DND-41 (cell line): Measurements from ENCODE around the gene DNM2.
"Not testable (repeated sequence)": the region's sequence is repeated elsewhere in the genome, so short reads cannot be mapped to it uniquely, and the experiment has no call there.

Source experiments
- ATAC-seq: fragments of 200-7000 bp; cut with Tn5 transposase; 3 replicates; pipeline ENCODE4 v1.9.1; 2021; ENCODE audit warnings: low read depth; ENCODE audit not compliant: insufficient read depth
- DNase-seq: peaks from one replicate; pipeline ENCODE4 v3.0.0-alpha.2; 2020
- H2AFZ ChIP-seq: 2 replicates; pipeline ENCODE4 v1.6.0; 2012; ENCODE audit warnings: low read depth, low read length
- H3K27ac ChIP-seq: 2 replicates; pipeline ENCODE4 v1.5.1; 2012; ENCODE audit warnings: low read length, inconsistent platforms
- H3K27me3 ChIP-seq: fragments of 200-600 bp; sonication (generic); 2 replicates; pipeline ENCODE4 v1.6.0; 2012; ENCODE audit warnings: low read length, mild to moderate bottlenecking, inconsistent platforms; ENCODE audit not compliant: insufficient read depth, poor library complexity
- H3K36me3 ChIP-seq: 2 replicates; pipeline ENCODE4 v1.5.1; 2012; ENCODE audit warnings: low read length, inconsistent platforms; ENCODE audit not compliant: insufficient read depth
- H3K4me1 ChIP-seq: 2 replicates; pipeline ENCODE4 v1.5.1; 2012; ENCODE audit warnings: mild to moderate bottlenecking, low read length; ENCODE audit not compliant: insufficient read depth
- H3K4me2 ChIP-seq: 2 replicates; pipeline ENCODE4 v1.6.0; 2012; ENCODE audit warnings: mild to moderate bottlenecking, moderate library complexity, low read length, inconsistent platforms; ENCODE audit not compliant: insufficient read depth
- H3K4me3 ChIP-seq, 2 experiments: fragments of 200-600 bp in 1 of 2; shearing (Covaris generic) in 1 of 2; 2 replicates each; pipeline ENCODE4 v1.5.1; 2012 to 2016; ENCODE audit warnings: inconsistent platforms in 2 of 2, low read length in 2 of 2, mild to moderate bottlenecking in 2 of 2, low read depth in 1 of 2, moderate library complexity in 1 of 2
- H3K79me2 ChIP-seq: 2 replicates; pipeline ENCODE4 v1.6.0; 2012; ENCODE audit warnings: low read length, inconsistent platforms; ENCODE audit not compliant: insufficient read depth
- H3K9ac ChIP-seq: 2 replicates; pipeline ENCODE4 v1.6.0; 2012; ENCODE audit warnings: low read depth, mild to moderate bottlenecking, inconsistent platforms, low read length, moderate library complexity
- H3K9me3 ChIP-seq: 2 replicates; pipeline ENCODE4 v1.5.1; 2012; ENCODE audit warnings: low read length, moderate library complexity, mild to moderate bottlenecking, inconsistent platforms; ENCODE audit not compliant: insufficient read depth, severe bottlenecking
- H4K20me1 ChIP-seq: 2 replicates; pipeline ENCODE4 v1.6.0; 2012; ENCODE audit warnings: low read length; ENCODE audit not compliant: insufficient read depth
- CTCF ChIP-seq: IDR thresholded peaks from 2 replicates; pipeline ENCODE4 v1.5.1; 2012; ENCODE audit warnings: borderline replicate concordance, low read length, moderate library complexity, mild to moderate bottlenecking; ENCODE audit not compliant: poor library complexity, severe bottlenecking; ENCODE audit errors: extremely low read depth
- EZH2 ChIP-seq: IDR thresholded peaks from 3 replicates; pipeline ENCODE4 v1.6.1; 2012; ENCODE audit warnings: borderline replicate concordance, low read depth, mild to moderate bottlenecking, moderate library complexity, low read length, inconsistent platforms; ENCODE audit not compliant: severe bottlenecking

Gene DNM2

GRCh38 chr19:10876459-10877240 lies 158.8 kb downstream of the DNM2 start:
- Histone ChIP-seq H3K79me2 (peaks cover 96% of the 10 kb centered on the region), H2AFZ (no peak overlapping the region), H3K36me3 (peaks cover 19% of the 10 kb centered on the region), H4K20me1 (peaks cover 48% of the 10 kb centered on the region), H3K27ac (no peak overlapping the region; the same call in 1 of the 2 replicates), H3K4me3 (no peak overlapping the region), H3K9ac (no peak overlapping the region), H3K4me1 (peaks cover 25% of the 10 kb centered on the region), H3K4me2 (peak overlapping the region; percentile 7; the same call in 1 of the 2 replicates), H3K9me3 (no peaks in the 10 kb centered on the region), H3K27me3 (no peaks in the 10 kb centered on the region)
- DNase-seq (no peak), ATAC-seq (no peak)
- TF ChIP-seq EZH2 (no peak), CTCF (no peak)

- not testable (repeated sequence) for H3K4me3 ChIP-seq, ATAC-seq, DNase-seq, H3K4me2 ChIP-seq, H3K9ac ChIP-seq, H3K9me3 ChIP-seq, H2AFZ ChIP-seq, H3K27ac ChIP-seq, H3K27me3 ChIP-seq
- H4K20me1 ChIP-seq: peaks cover 53% of the 10 kb centered on the region
- H3K79me2 ChIP-seq: peaks cover 96% of the 10 kb centered on the region
- peaks cover 20% of the 10 kb centered on the region for H3K36me3 ChIP-seq
- peaks cover 21% of the 10 kb centered on the region for H3K4me1 ChIP-seq
These were observed 159.7 kb downstream of the DNM2 start for GRCh38 chr19:10877608-10878007.

GRCh38 chr19:10878253-10878652 lies 160.4 kb downstream of the DNM2 start:
- H3K27ac ChIP-seq: no peak overlapping the region
- no peak overlapping the region for H2AFZ ChIP-seq
- DNase-seq (no peak), ATAC-seq (no peak)
- H3K4me3 ChIP-seq: no peak overlapping the region
- no peak for TF ChIP-seq EZH2
- TF ChIP-seq CTCF: no peak
- no peak overlapping the region for H3K9ac ChIP-seq
- no peaks in the 10 kb centered on the region for H3K27me3 ChIP-seq
- H3K4me1 ChIP-seq: peaks cover 14% of the 10 kb centered on the region
- H3K4me2 ChIP-seq: no peak overlapping the region
- peaks cover 96% of the 10 kb centered on the region for H3K79me2 ChIP-seq
- H3K36me3 ChIP-seq: peaks cover 20% of the 10 kb centered on the region
- H3K9me3 ChIP-seq: no peaks in the 10 kb centered on the region
- peaks cover 55% of the 10 kb centered on the region for H4K20me1 ChIP-seq
